ENCODE measurements around the gene ABCF3. TPM values are rescaled to one million over a fixed set of nuclear protein-coding genes. Genes with fewer than 3 reads are reported as not detected.
"Not testable (repeated sequence)": the region's sequence is repeated elsewhere in the genome, so short reads cannot be mapped to it uniquely, and the experiment has no call there.

Gene ABCF3
- total RNA-seq, 1 experiment from 2014 or later, result 56.1 TPM

- TF ChIP-seq CTCF (conservative IDR thresholded peaks at IDR 0.05), result peak; percentile 42
Observed at GRCh38 chr3:184149770-184150169, 36.2 kb upstream of the ABCF3 start.

More at GRCh38 chr3:184149770-184150169, 36.2 kb upstream of the ABCF3 start:
- not testable (repeated sequence) for H2BK15ac ChIP-seq (ENCODE audit: low read depth, low read length); H3K4me1 ChIP-seq (ENCODE audit: insufficient read depth, low read length); H3K9me3 ChIP-seq (ENCODE audit: control insufficient read depth, low read depth, low read length); H2BK20ac ChIP-seq (ENCODE audit: low read depth, low read length, poor library complexity, severe bottlenecking); H3K23me2 ChIP-seq (ENCODE audit: insufficient read length, low read depth, low read length, poor library complexity, severe bottlenecking); H3K14ac ChIP-seq (ENCODE audit: insufficient read depth, low read length); H4K20me1 ChIP-seq (ENCODE audit: control insufficient read depth, insufficient read depth, insufficient read length); H3K9me3 Mint-ChIP-seq; H2AFZ ChIP-seq (ENCODE audit: low read length); H4K5ac ChIP-seq (ENCODE audit: insufficient read length, low read depth, low read length); H3K18ac ChIP-seq (ENCODE audit: insufficient read length, low read depth, low read length); H3K4me3 Mint-ChIP-seq; H4K8ac ChIP-seq (replicated peaks; ENCODE audit: insufficient read length, low read depth, low read length); H2BK120ac ChIP-seq (ENCODE audit: low read depth, low read length, poor library complexity, severe bottlenecking); H3K23ac ChIP-seq (ENCODE audit: insufficient read length, low read depth, low read length); H3K27me3 ChIP-seq (ENCODE audit: insufficient read depth, low read length); H3K4ac ChIP-seq (ENCODE audit: low read depth, low read length); H2BK5ac ChIP-seq (ENCODE audit: insufficient read length, low read length); H3K56ac ChIP-seq (ENCODE audit: insufficient read length, low read depth, low read length); H3K79me2 ChIP-seq (ENCODE audit: insufficient read depth, low read length); H2AK5ac ChIP-seq (ENCODE audit: insufficient read length, low read length); H3K79me1 ChIP-seq (ENCODE audit: insufficient read depth, low read depth, low read length, poor library complexity, severe bottlenecking); H3K27me3 Mint-ChIP-seq (ENCODE audit: low read depth); H2BK12ac ChIP-seq (ENCODE audit: insufficient read length, low read depth, low read length); H3T11ph ChIP-seq (ENCODE audit: low read length); H4K91ac ChIP-seq (ENCODE audit: insufficient read length, low read depth, low read length); H3K4me2 ChIP-seq (ENCODE audit: insufficient read depth, insufficient read length, low read length); H3K9ac ChIP-seq (ENCODE audit: extremely low read depth, insufficient read length, low read length); H3K4me1 Mint-ChIP-seq; H3K27ac ChIP-seq (ENCODE audit: insufficient read length, low read depth, low read length)
- Mint-ChIP-seq H3K27ac (peak overlapping the region; percentile 55 to 78 (median 74); a peak in 3 of 7 replicates), H3K36me3 (ENCODE audit: insufficient read depth in 1 of 3, low read depth in 3 of 3) (peaks cover 0 to 19% (median 0%) of the 10 kb centered on the region in 3 experiments; a peak in 2 of 7 replicates)
- DNase-seq, result peak; percentile 50
- WGBS (ENCODE audit: extremely low coverage, insufficient read length, low lambda C conversion rate), result no CpG with 5 or more reads among the region's 6 CpGs
